ENCODE data around the gene KIF24. TPM values are rescaled to one million over a fixed set of nuclear protein-coding genes. Genes with fewer than 3 reads are reported as not detected.

The KIF24 gene
- total RNA-seq, 2 experiments from 2014 or later: 13.9 to 19.4 TPM

DNA sequence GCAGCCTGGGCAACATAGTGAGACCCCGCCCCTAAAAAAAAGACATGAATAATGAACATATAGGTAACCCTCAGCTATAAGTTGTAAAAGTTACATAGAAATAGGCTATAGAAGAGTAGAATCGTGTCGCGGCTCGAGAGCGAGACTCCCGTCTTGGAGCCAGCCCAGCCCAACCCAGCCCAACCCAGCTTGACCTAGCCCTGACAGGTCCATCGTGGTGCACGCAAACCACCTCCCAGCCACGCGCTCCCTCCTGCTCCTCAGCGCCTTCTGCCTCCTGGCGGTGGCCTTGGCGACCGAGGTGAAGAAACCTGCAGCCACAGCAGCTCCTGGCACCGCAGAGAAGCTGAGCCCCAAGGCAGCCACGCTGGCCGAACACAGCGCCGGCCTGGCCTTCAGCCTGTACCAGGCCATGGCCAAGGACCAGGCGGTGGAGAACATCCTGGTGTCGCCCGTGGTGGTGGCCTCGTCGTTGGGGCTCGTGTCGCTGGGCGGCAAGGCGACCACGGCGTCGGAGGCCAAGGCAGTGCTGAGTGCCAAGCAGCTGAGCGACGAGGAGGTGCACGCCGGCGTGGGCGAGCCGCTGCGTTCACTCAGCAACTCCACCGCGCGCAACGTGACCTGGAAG is 10.8 kb downstream of the KIF24 start:
- CTCF ChIA-PET (ENCODE audit: unreplicated experiment): no interaction called here

DNA sequence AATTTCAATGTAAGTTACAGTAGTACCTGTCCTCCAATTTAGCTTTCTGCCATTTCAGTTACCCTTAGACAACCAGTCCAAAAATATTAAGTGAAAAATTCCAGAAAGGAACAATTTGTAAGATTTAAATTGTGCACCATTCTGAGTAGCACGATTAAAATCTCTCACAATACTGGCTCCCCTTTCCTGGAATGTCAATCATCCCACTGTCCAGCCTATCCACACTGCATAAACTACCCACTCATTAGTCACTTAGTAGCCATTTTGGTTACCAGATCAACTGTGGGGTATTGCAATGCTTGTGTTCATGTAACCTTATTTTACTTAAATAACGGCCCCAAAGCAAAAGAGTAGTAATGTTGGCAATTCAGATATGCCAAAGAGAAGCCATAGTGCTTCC is 11.6 kb downstream of the KIF24 start:
- Histone ChIP-seq H3K4me3 (ENCODE audit: low read depth, low read length, poor library complexity, severe bottlenecking) (no peak overlapping the region), H3K9me3 (ENCODE audit: low read length) (0 out of 2 replicates have a peak, but pooled peaks cover 3% of the 10 kb centered on the region), H3K36me3 (ENCODE audit: insufficient read depth, low read length) (peaks cover 16% of the 10 kb centered on the region), H3K4me1 (ENCODE audit: insufficient read depth, low read length, poor library complexity, severe bottlenecking) (no peaks in the 10 kb centered on the region), H2AFZ (ENCODE audit: low read length) (no peak overlapping the region), H3K4me2 (ENCODE audit: low read length) (no peak overlapping the region), H4K20me1 (ENCODE audit: insufficient read depth, low read length) (no peaks in the 10 kb centered on the region), H3K9me2 (ENCODE audit: insufficient read depth, low read length) (no peaks in the 10 kb centered on the region), H3K27ac (ENCODE audit: low read depth, low read length, poor library complexity, severe bottlenecking) (no peak overlapping the region), H3K79me2 (ENCODE audit: insufficient read depth, low read depth, low read length) (peaks cover 15% of the 10 kb centered on the region; the same call in 1 of the 2 replicates)
- no peak for TF ChIP-seq EZH2phosphoT487 (IDR thresholded peaks at IDR 0.05; ENCODE audit: borderline replicate concordance, low read depth, low read length)
- TF ChIP-seq, protein P1, sequence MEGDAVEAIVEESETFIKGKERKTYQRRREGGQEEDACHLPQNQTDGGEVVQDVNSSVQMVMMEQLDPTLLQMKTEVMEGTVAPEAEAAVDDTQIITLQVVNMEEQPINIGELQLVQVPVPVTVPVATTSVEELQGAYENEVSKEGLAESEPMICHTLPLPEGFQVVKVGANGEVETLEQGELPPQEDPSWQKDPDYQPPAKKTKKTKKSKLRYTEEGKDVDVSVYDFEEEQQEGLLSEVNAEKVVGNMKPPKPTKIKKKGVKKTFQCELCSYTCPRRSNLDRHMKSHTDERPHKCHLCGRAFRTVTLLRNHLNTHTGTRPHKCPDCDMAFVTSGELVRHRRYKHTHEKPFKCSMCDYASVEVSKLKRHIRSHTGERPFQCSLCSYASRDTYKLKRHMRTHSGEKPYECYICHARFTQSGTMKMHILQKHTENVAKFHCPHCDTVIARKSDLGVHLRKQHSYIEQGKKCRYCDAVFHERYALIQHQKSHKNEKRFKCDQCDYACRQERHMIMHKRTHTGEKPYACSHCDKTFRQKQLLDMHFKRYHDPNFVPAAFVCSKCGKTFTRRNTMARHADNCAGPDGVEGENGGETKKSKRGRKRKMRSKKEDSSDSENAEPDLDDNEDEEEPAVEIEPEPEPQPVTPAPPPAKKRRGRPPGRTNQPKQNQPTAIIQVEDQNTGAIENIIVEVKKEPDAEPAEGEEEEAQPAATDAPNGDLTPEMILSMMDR (conservative IDR thresholded peaks at IDR 0.05; ENCODE audit: low read length): no peak
- intact Hi-C loops (cut with micrococcal nuclease; ENCODE audit: unreplicated experiment): loop anchor here (5.0 kb wide), 1 partner anchor 35 kb away; no protein-coding TSS in a partner anchor
- BruUV-seq (replicated peaks): no TSS peak
- POLR2A ChIA-PET: interaction anchor here (1.2 kb wide), 1 partner anchor 11 kb away, joined by 3 read pairs; no protein-coding TSS in a partner anchor
- DNase-seq (ENCODE audit: low spot score): no peak
- CTCF ChIA-PET (ENCODE audit: unreplicated experiment): no interaction called here

More for the DNA sequence above, 10.8 kb downstream of the KIF24 start:
- DNase-seq (ENCODE audit: low spot score): no peak
- Histone ChIP-seq H3K27ac (ENCODE audit: low read depth, low read length, poor library complexity, severe bottlenecking) (no peak overlapping the region), H3K4me3 (ENCODE audit: low read depth, low read length, poor library complexity, severe bottlenecking) (no peak overlapping the region), H3K4me2 (ENCODE audit: low read length) (no peak overlapping the region), H3K9me3 (ENCODE audit: low read length) (0 out of 2 replicates have a peak, but pooled peaks cover 3% of the 10 kb centered on the region), H4K20me1 (ENCODE audit: insufficient read depth, low read length) (no peaks in the 10 kb centered on the region), H3K36me3 (ENCODE audit: insufficient read depth, low read length) (peaks cover 16% of the 10 kb centered on the region), H2AFZ (ENCODE audit: low read length) (no peak overlapping the region), H3K4me1 (ENCODE audit: insufficient read depth, low read length, poor library complexity, severe bottlenecking) (peaks cover 2% of the 10 kb centered on the region), H3K9me2 (ENCODE audit: insufficient read depth, low read length) (no peaks in the 10 kb centered on the region), H3K79me2 (ENCODE audit: insufficient read depth, low read depth, low read length) (peaks cover 22% of the 10 kb centered on the region; the same call in 1 of the 2 replicates)
- BruUV-seq (replicated peaks): no TSS peak
- POLR2A ChIA-PET: interaction anchor here (1.2 kb wide), 1 partner anchor 10 kb away, joined by 3 read pairs; no protein-coding TSS in a partner anchor
- TF ChIP-seq EZH2phosphoT487 (IDR thresholded peaks at IDR 0.05; ENCODE audit: borderline replicate concordance, low read depth, low read length): no peak
- TF ChIP-seq, protein P1 (conservative IDR thresholded peaks at IDR 0.05; ENCODE audit: low read length): no peak
- intact Hi-C loops (cut with micrococcal nuclease; ENCODE audit: unreplicated experiment): loop anchor here (5.0 kb wide), 1 partner anchor 36 kb away; no protein-coding TSS in a partner anchor

All from OCI-LY7 (cell line).